Measurements from ENCODE around the gene ZNF672.
"Not testable (repeated sequence)": the region's sequence is repeated elsewhere in the genome, so short reads cannot be mapped to it uniquely, and the experiment has no call there.

ZNF672 gene

GRCh38 chr1:248858096-248858890, 20.3 kb downstream of the ZNF672 start:
- DNase-seq = peak; percentile 77

GRCh38 chr1:248858891-248859889, 21.2 kb downstream of the ZNF672 start, which contains the start of gene ZNF692:
TSS of gene ZNF692 (minus strand) at chr1:248859085. CDS start at chr1:248858309, 776 bp downstream.
- DNase-seq = peak; percentile 98

- no peak for DNase-seq
Observed at GRCh38 chr1:248860007-248860406, 22.0 kb downstream of the ZNF672 start.

- no peak for DNase-seq
Observed at GRCh38 chr1:248861616-248862015, 23.6 kb downstream of the ZNF672 start.

GRCh38 chr1:248862695-248862997, 24.6 kb downstream of the ZNF672 start:
- DNase-seq = no peak

GRCh38 chr1:248862998-248863881, 25.2 kb downstream of the ZNF672 start:
- DNase-seq = peak; percentile 76

GRCh38 chr1:248871837-248872401, 33.9 kb downstream of the ZNF672 start:
- no peak for DNase-seq

- DNase-seq = peak; percentile 69
Observed at GRCh38 chr1:248872752-248873408, 34.9 kb downstream of the ZNF672 start.

GRCh38 chr1:248873409-248873992, 35.5 kb downstream of the ZNF672 start:
- DNase-seq = peak; percentile 96

GRCh38 chr1:248873993-248874533, 36.0 kb downstream of the ZNF672 start:
- peak; percentile 85 for DNase-seq

GRCh38 chr1:248881261-248881660, 43.2 kb downstream of the ZNF672 start:
- DNase-seq = no peak

- not testable (repeated sequence) for DNase-seq
Observed at GRCh38 chr1:248882427-248882826, 44.4 kb downstream of the ZNF672 start.

GRCh38 chr1:248884632-248885295, 46.7 kb downstream of the ZNF672 start:
- DNase-seq = no peak

- no peak for DNase-seq
Observed at GRCh38 chr1:248885646-248886045, 47.6 kb downstream of the ZNF672 start.

- DNase-seq = no peak
Observed at GRCh38 chr1:248886237-248886895, 48.3 kb downstream of the ZNF672 start.

- not testable (repeated sequence) for DNase-seq
Observed at GRCh38 chr1:248889914-248890243, 51.9 kb downstream of the ZNF672 start.

GRCh38 chr1:248890549-248891498, 52.8 kb downstream of the ZNF672 start:
- DNase-seq = no peak

- no peak for DNase-seq
Observed at GRCh38 chr1:248891758-248892157, 53.7 kb downstream of the ZNF672 start.

GRCh38 chr1:248892590-248892989, 54.6 kb downstream of the ZNF672 start:
- no peak for DNase-seq
